Epithelial cell of proximal tubule (primary cell): Measurements from ENCODE around the gene LARGE1. TPM values are rescaled to one million over a fixed set of nuclear protein-coding genes. Genes with fewer than 3 reads are reported as not detected.

Source experiments
- DNase-seq: peaks from one replicate; pipeline ENCODE4 v3.0.0-alpha.2; 2011; ENCODE audit warnings: low read depth
- H3K4me3 ChIP-seq: 2 replicates; pipeline ENCODE4 v1.5.1; 2011; ENCODE audit warnings: low read depth, mild to moderate bottlenecking, low read length
- total RNA-seq: library from RNA; depleted of rRNA; stranded (reverse); fragments of >200 nt; gene quantifications from 2 replicates; pipeline ENCODE4 v1.2.3, GENCODE V29; 2015
- TF ChIP-seq, protein P1 (sequence below): conservative IDR thresholded peaks from 2 replicates; pipeline ENCODE4 v1.5.1; 2012; ENCODE audit warnings: low read depth, mild to moderate bottlenecking, low read length

The LARGE1 gene
- total RNA-seq, 1 donor from 2014 or later, result 18.3 TPM

DNA sequence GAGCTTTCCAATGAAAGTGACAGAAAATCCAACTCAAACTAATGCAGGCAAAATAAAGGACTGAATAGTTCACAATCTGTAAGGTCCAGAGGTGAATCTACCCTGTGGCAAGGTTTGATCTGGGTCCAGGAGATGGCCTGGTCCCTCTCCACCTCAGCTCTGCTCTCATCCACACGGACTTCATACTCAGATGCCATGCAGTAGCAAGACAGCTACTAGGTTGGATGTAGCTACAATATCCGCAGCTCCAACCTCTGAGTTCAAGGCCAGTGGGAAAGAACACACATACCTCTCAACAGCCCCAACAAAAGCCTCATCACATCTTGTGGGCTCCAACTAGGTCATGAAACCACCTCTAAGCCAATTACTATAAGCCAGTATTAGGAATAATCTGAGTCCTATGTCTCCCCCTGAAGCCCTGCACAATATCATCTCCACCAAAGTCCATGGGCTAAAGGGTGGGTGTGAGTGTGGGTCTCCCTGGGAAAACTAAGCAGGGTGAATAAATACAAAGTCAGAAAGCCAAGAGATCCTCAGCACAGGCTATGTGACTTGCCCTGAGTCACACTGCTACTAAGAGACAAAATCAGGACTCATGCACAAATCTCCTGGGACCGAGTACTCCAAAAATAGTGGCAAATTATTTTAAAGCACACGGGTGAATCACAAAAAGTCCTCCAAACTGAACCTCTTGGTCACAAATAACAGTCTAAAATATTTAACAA is 78.8 kb downstream of the LARGE1 start:
- no peak for DNase-seq
- no peak overlapping the region for H3K4me3 ChIP-seq
- TF ChIP-seq, protein P1, sequence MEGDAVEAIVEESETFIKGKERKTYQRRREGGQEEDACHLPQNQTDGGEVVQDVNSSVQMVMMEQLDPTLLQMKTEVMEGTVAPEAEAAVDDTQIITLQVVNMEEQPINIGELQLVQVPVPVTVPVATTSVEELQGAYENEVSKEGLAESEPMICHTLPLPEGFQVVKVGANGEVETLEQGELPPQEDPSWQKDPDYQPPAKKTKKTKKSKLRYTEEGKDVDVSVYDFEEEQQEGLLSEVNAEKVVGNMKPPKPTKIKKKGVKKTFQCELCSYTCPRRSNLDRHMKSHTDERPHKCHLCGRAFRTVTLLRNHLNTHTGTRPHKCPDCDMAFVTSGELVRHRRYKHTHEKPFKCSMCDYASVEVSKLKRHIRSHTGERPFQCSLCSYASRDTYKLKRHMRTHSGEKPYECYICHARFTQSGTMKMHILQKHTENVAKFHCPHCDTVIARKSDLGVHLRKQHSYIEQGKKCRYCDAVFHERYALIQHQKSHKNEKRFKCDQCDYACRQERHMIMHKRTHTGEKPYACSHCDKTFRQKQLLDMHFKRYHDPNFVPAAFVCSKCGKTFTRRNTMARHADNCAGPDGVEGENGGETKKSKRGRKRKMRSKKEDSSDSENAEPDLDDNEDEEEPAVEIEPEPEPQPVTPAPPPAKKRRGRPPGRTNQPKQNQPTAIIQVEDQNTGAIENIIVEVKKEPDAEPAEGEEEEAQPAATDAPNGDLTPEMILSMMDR, result no peak

DNA sequence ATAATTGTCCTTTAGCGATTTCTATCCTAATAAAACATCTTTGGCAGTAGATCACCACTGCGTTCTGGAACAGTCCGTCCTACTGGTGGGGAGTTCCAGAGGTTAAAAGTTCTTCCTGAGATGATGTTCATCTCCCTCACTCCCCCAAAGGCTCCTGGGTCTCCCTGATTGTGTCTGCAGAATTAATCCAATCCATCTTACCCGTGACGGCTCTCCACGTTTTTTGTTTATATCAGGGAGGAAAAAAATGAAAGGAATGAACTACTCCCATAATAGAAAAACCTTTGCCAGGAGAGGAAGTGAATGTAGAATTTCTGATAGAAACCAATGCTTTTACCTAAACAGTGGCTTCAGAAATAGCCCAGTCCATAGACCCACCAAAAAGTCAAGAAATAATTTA is 81.6 kb downstream of the LARGE1 start:
- no peak for DNase-seq

DNA sequence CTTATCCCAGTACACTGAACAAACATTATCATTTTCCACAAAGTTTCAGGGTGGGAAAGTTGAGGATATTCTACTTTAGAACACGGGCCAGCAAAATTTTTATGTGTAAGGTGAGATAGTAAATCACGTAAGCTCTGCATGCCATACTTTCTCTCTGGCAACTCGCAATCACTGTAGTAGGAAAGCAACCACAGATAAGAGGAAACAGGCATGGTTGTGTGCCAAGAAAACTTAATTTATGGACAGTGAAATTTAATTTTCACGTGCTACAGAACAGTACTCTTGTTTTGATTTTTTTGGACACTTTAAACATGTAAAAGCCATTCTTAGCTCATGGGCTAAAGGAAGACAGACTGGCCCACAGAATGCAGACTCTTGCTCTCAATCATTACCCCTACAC is 82.5 kb downstream of the LARGE1 start:
- no peak overlapping the region for H3K4me3 ChIP-seq
- TF ChIP-seq, protein P1, result no peak
- DNase-seq, result no peak

More for the DNA sequence above, 81.6 kb downstream of the LARGE1 start:
- TF ChIP-seq, protein P1, result no peak
- H3K4me3 ChIP-seq, result no peak overlapping the region

DNA sequence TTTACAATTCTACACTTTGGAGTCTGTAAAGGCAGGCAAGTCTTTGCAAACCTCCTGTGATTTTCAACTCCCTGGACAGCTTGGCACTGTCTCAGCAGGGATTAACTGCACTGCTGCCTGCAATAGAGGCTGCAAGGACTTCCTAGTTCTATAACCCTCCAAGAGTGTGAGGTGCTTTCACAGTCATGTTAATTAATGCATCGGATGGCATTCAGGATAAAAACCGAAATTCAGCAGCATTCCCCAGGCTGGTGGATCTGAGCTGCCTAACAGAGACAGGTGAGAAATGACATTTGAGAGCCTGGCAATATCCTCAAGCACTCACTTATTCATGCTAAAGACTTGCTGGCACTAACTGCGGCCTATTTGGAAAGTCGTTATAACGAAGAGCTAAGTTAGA is 85.0 kb downstream of the LARGE1 start:
- TF ChIP-seq, protein P1, result no peak
- no peak overlapping the region for H3K4me3 ChIP-seq
- DNase-seq, result no peak

DNA sequence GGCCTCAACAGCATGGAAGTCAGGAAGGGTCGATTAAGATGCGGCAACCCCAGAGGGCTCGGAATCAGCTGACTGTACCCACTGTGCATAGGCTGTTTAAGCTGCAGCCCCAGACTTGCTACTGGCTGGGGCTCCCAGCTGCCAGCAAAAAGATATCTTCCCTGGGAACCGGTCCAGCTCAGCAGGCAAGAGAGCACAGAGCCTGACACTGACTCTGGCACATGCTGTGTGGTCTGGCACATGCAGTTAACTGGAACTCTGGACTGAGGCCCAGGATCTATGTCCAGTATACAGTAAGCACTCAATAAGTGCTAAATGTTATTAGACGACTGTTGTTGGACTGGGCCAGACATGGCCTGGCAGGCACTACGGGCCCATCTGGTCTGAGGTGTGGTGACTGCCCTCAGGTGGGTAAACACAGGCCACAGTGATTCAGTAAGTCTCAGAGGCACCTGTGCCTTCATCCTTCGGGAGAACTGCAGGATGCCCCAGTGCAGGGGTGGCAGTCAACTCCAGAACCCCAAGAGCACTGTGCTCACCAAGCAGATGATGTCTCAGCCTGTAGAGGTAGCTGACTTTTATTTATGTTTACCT is 87.6 kb downstream of the LARGE1 start:
- TF ChIP-seq, protein P1, result no peak
- DNase-seq, result no peak
- H3K4me3 ChIP-seq, result no peak overlapping the region

DNA sequence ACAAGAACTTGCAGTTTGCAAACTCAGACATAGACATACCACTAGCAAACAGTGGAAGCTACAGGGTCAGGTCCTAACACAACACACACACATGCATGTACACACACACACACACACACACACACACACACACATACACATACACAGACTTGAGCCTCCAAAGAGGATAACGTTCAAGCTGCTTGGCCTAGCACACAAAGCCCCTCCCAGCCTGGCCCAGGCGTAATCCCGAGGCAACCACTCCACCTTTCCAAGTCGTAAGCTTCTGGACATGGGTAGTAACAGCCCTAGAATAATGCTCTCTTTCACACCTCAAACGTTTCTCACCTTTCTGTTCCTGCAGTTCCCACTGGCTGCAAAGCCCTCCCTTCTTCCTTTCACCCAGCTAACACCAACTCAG is 88.6 kb downstream of the LARGE1 start:
- TF ChIP-seq, protein P1, result no peak
- DNase-seq, result no peak
- H3K4me3 ChIP-seq, result no peak overlapping the region

DNA sequence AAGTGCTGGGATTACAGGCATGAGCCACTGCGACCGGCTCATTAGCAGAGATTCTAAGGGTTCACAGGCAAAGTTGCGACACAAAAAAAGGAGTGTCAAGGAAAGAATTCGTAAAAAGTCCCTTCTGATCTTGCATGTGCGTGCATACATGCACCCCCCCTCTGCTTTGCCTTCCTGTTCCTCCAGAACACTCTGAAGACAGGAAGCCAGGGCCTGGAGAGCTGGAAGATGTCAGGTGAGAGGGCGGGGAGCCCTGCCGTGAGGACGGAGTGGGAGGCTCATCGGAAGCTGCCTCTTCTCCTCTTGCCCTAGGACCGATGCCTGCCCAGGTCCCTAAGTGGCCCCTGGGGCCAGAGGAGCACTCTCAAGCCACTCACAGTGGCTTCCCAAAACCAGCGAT is 89.1 kb downstream of the LARGE1 start:
- TF ChIP-seq, protein P1, result no peak
- no peak for DNase-seq
- no peak overlapping the region for H3K4me3 ChIP-seq
